Breast epithelium (tissue), 4 donors: Measurements from ENCODE around the gene SLC35F3. TPM values are rescaled to one million over a fixed set of nuclear protein-coding genes. Genes with fewer than 3 reads are reported as not detected.
"Not testable (repeated sequence)": the region's sequence is repeated elsewhere in the genome, so short reads cannot be mapped to it uniquely, and the experiment has no call there.

Experiments used
- DNase-seq, 2 donors: peaks; one replicate each; pipeline ENCODE4 v3.0.0-alpha.2; 2019; ENCODE audit warnings: low spot score in 2 of 2
- H3K27ac ChIP-seq, 2 donors: fragments of 200-600 bp; sonication (generic) in 1 of 2; one replicate each; pipeline ENCODE4 v1.5.1; 2016 to 2019; ENCODE audit warnings: mild to moderate bottlenecking in 1 of 2
- H3K27me3 ChIP-seq, 2 donors: fragments of 200-600 bp; sonication (generic) in 1 of 2; one replicate each; pipeline versions ENCODE4 v1.5.1 to v1.6.0; 2017 to 2019; ENCODE audit warnings: control low read depth in 1 of 2, mild to moderate bottlenecking in 1 of 2
- H3K36me3 ChIP-seq: fragments of 200-600 bp; one replicate; pipeline ENCODE4 v1.5.1; 2019
- H3K4me1 ChIP-seq, 2 donors: fragments of 200-600 bp; sonication (generic); one replicate each; pipeline ENCODE4 v1.5.1; 2016 to 2019; ENCODE audit warnings: control low read depth in 1 of 2
- H3K4me3 ChIP-seq, 3 donors: fragments of 200-600 bp; sonication (generic); 1 replicate in 2 of 3; 2 replicates in 1 of 3; pipeline ENCODE4 v1.5.1; 2016 to 2019; ENCODE audit warnings: mild to moderate bottlenecking in 3 of 3, moderate library complexity in 2 of 3
- H3K9me3 ChIP-seq, 2 donors: fragments of 200-600 bp; sonication (generic) in 1 of 2; one replicate each; pipeline ENCODE4 v1.5.1; 2016 to 2019; ENCODE audit warnings: control low read depth in 1 of 2
- CTCF ChIP-seq, 3 donors: fragments of 450-650 bp; IDR thresholded peaks; one replicate each; pipeline ENCODE4 v1.5.1; 2016 to 2017; ENCODE audit warnings: antibody characterized with exemption in 3 of 3, mild to moderate bottlenecking in 3 of 3, moderate library complexity in 3 of 3
- POLR2A ChIP-seq: fragments of 450-650 bp; IDR thresholded peaks from one replicate; pipeline ENCODE4 v1.6.1; 2016; ENCODE audit warnings: antibody characterized with exemption, mild to moderate bottlenecking, moderate library complexity
- POLR2AphosphoS5 ChIP-seq, 3 donors: sonication (generic); formaldehyde crosslinking; IDR thresholded peaks; one replicate each; pipeline ENCODE4 v1.6.1; 2017; ENCODE audit warnings: antibody characterized with exemption in 3 of 3
- intact Hi-C: fragments of 100-400 bp; cut with DNase I; formaldehyde crosslinking; loops from one replicate; pipeline ENCODE4 v1.15.1; 2023; ENCODE audit warnings: low total_unique reads
- total RNA-seq, 3 donors: library from RNA; depleted of rRNA; stranded (reverse); fragments of >200 nt; gene quantifications; one replicate each; pipeline ENCODE4 v1.1.0, GENCODE V29; 2016

Gene SLC35F3
- total RNA-seq, 3 donors from 2014 or later, result 8.8 to 13.0 TPM; not detected in 1

DNA sequence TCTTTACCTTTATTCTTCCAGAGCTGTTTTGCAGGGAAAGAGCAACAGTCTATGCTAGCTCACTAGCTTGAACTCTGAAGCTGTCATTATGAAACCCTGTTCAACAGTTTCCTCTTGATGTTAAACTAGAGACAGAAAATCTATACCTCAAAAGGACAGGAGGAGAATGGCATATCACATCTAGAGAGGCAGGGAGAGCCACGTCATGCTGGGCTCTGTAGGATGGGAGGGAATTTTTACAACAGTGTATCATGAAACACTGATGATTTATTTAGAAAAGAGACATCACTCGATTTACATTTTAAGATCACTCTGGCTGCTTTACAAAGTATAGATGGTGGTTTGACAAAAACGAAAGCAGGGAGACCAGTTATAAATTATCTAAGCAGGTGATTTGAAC is 243.9 kb downstream of the SLC35F3 start:
- intact Hi-C loops, result no loop called here
- Histone ChIP-seq H3K36me3 (no peaks in the 10 kb centered on the region), H3K9me3 (no peaks in the 10 kb centered on the region), H3K27ac (no peak overlapping the region), H3K27me3 (peaks cover 0 to 11% of the 10 kb centered on the region in 2 donors), H3K4me3 (no peak overlapping the region), H3K4me1 (no peaks in the 10 kb centered on the region)
- TF ChIP-seq POLR2A (no peak), CTCF (IDR thresholded peaks at IDR 0.05) (no peak), POLR2AphosphoS5 (IDR thresholded peaks at IDR 0.05) (no peak)
- DNase-seq, result no peak

DNA sequence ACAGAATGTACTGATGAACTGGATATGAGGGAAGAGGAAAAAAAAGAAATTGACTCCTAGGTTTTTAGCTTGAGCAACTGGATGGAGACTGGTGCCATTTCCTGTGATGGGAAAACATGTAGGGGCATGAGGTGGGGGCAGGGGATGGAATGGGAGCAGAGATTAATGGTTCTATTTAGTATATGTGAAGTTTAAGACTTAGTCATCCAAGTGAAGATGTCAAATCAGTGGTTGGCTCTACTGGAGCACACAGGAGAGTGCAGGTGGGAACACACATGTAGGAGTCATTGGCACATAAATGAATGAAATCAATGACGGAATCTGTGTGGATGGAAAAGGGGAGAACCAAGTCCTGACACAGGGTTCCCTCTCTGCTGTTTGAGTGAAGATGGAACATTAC is 244.3 kb downstream of the SLC35F3 start:
- Histone ChIP-seq H3K36me3 (no peaks in the 10 kb centered on the region), H3K27ac (no peak overlapping the region), H3K4me3 (no peak overlapping the region), H3K27me3 (peaks cover 0 to 9% of the 10 kb centered on the region in 2 donors), H3K4me1 (no peaks in the 10 kb centered on the region), H3K9me3 (no peaks in the 10 kb centered on the region)
- intact Hi-C loops, result no loop called here
- no peak for DNase-seq
- TF ChIP-seq CTCF (IDR thresholded peaks at IDR 0.05) (no peak), POLR2AphosphoS5 (IDR thresholded peaks at IDR 0.05) (no peak), POLR2A (no peak)

DNA sequence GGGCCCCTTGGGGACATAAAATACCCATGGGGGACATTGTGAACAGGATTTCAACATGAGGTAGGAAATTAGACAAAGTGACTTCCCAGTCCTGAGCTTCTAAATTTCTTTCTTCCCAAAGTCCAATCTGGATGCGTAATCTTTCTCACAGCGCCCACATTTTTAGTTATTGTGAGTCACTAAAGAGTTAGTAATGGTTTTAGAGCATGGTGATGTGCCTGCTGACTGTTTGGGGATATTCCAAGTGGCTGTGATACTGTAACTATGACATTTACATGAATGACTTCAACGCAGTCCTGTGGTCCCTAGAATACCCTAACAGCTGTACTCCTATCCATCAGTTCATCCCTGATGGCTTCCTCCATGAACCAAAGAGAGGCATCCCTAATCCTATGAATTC is 244.7 kb downstream of the SLC35F3 start:
- Histone ChIP-seq H3K27me3 (peaks cover 0 to 6% of the 10 kb centered on the region in 2 donors), H3K9me3 (no peaks in the 10 kb centered on the region), H3K4me3 (no peak overlapping the region), H3K27ac (no peak overlapping the region), H3K4me1 (no peaks in the 10 kb centered on the region), H3K36me3 (no peaks in the 10 kb centered on the region)
- intact Hi-C loops, result no loop called here
- DNase-seq, result no peak
- no peak for TF ChIP-seq POLR2AphosphoS5 (IDR thresholded peaks at IDR 0.05)
- TF ChIP-seq POLR2A, result no peak
- no peak for TF ChIP-seq CTCF (IDR thresholded peaks at IDR 0.05)

DNA sequence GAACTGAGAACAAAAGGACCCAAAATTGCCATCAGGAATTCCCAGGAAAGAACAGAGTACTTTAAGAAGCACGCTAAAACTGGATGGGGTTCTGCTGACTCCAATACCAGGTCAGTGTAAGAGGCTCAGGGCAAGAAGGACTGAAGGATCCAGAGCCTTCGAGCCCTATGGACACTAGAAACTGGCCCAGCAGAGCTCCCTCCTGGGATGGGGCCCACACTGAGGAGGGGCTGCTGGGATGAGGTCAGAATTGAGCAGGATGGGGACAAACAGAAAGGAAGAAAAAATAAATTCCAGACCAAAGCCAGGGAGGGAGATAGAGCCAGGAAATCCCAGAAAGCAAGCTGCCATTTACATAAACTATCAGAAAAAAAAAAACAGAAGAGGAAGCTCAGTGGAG is 246.4 kb downstream of the SLC35F3 start:
- Histone ChIP-seq H3K36me3 (no peaks in the 10 kb centered on the region), H3K4me1 (no peaks in the 10 kb centered on the region), H3K4me3 (no peak overlapping the region), H3K9me3 (no peaks in the 10 kb centered on the region), H3K27ac (no peak overlapping the region), H3K27me3 (peaks cover 0 to 6% of the 10 kb centered on the region in 2 donors)
- no peak for DNase-seq
- no peak for TF ChIP-seq POLR2A
- TF ChIP-seq POLR2AphosphoS5 (IDR thresholded peaks at IDR 0.05), result no peak
- no peak for TF ChIP-seq CTCF (IDR thresholded peaks at IDR 0.05)
- intact Hi-C loops, result no loop called here

DNA sequence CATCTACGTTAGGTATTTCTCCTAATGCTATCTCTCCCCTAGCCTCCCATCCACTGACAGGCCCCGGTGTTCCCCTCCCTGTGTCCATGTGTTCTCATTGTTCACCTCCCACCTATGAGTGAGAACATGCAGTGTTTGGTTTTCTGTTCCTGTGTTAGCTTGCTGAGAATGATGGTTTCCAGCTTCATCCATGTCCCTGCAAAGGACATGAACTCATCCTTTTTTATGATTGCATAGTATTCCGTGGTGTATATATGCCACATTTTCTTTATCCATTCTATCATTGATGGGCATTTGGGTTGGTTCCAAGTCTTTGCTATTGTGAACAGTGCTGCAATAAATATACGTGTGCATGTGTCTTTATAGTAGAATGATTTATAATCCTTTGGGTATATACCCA is 247.9 kb downstream of the SLC35F3 start:
- H3K4me1 ChIP-seq, H3K27ac ChIP-seq, H3K4me3 ChIP-seq, H3K27me3 ChIP-seq, DNase-seq, intact Hi-C loops, H3K9me3 ChIP-seq, H3K36me3 ChIP-seq: not testable (repeated sequence)
